CD4-positive, alpha-beta T cell treated with Interleukin-12 subunit alpha and Interleukin-12 subunit beta, for 1 hour (primary cell): Measurements from ENCODE around the gene MORN3.
"Not testable (repeated sequence)": the region's sequence is repeated elsewhere in the genome, so short reads cannot be mapped to it uniquely, and the experiment has no call there.

Experiments used
- DNase-seq: peaks from one replicate; pipeline ENCODE4 v3.0.0-alpha.2; 2020

The MORN3 gene

DNA sequence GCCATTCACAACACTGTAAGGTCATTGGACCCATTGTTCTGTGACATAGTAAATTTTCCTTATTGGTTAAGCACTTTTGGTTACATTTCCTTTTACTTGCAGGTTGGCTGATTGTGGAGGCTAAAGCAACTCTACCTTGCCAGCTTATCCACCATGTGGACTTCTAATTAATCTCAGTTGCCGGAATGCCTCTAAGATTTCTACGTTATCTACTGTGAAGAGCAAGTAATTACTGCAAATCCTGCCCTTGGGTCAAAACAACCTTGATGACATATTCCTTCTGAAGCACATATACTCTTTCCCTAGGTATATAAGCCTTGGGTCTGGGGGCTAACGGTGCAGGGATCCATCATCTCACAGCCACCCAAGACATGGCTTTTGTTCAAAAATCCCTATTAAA, 19.5 kb upstream of the MORN3 start:
- DNase-seq = no peak

DNA sequence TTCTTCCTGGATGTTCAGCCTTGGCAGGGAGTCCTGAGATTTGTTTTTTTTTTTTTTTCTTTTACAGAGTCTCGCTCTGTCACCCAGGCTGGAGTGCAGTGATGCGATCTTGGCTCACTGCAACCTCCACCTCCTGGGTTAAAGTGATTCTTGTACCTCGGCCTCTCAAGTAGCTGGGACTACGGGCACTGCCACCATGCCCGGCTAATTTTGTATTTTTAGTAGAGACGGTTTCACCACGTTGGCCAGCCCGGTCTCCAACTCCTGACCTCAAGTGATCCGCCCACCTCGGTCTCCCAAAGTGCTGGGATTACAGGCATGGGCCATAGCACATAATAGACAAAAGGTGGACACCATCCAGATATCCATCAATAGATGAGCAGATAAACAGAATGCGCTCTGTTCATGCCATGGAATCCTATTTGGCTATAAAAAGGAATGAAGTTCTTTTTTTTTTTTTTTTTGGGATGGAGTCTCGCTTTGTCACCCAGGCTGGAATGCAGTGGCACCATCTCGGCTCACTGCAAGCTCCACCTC, 10.3 kb upstream of the MORN3 start:
- not testable (repeated sequence) for DNase-seq

DNA sequence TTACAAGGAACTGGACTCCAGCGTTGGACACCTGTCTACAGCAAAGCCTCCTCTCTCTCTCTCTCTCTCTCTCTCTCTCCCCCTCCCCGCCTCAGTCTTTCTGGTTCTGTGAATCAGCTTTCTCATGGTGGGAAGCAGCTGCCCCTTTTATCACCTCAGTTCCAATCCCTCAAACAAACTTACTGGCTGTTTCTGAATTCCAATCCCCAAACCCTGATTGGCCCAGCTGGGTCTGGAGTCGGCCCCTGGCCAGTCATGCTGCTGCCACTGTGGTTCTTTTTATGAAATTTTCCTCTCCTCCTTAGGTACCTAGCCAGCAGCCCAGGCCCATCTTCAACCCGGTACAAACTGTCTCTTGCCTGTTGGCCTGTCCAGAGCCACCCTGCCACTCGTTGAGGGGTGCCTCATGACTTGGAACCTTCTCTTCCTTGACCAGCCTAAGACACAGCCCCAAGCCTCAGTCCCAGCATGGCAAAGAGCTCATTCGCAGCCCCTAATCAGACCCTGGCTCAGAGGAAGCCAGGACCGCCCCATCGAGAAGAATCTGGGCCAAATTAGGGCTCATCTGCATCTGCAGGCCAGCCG, 9.4 kb upstream of the MORN3 start:
- DNase-seq = no peak

DNA sequence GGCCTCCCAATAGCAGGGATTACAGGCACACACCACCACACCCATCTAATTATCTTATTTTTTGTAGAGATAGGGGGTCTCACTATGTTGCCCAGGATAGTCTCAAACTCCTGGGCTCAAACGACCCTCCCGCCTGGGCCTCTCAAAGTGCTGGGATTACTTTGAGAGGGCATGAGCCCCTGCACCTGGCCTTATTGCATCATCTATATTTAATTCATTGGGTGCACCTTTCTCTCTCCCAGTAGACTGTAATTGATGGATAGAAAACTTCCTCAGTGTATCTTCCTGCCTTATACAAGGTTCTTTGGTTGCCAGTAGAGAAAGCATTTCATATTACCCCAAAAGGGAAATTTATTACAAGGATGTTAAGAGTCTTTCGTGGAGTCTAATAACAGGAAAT, 8.9 kb upstream of the MORN3 start:
- no peak for DNase-seq

DNA sequence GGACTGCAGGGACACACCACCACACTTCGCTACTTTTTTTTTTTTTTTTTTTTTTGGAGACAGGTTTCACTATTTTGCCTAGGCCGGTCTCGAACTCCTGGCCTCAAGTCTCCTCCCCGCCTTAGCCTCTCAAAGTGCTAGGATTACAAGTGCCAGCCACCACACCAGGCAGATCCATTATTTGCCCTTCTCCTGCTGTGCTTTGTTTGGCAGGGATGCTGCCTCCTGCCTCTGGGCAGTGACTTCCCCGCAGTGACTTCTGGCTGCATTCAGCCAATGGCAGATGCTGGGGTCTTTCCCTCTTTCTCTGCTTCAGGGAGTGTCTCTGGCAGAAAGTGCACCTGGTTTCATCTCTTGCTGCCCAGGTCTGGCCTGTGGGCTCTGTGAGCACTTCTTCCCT, 6.7 kb upstream of the MORN3 start:
- no peak for DNase-seq

DNA sequence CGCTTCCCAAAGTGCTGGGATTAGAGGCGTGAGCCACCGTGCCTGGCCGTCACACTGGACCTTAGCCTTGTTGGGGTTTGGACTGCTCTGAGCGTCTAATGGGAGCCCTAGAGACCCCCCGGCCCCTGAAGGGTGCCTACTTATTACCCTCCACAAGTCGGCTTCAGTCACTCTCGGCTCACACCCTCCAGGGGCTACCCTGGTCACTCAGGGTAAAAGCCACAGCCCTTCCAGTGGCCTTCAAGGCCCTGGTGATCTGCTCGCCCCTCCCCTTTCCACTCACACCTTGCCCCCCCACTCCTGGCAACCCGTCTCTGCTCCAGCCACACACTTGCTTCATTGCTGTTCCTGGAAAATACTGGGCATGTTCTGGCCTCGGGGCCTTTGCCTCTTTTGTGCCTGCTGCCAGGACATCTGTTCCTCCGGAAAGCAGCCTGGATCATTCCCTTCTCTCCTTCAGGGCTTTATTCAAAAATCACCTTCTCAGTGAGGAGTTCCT, 3.6 kb upstream of the MORN3 start:
- peak; percentile 37 for DNase-seq

DNA sequence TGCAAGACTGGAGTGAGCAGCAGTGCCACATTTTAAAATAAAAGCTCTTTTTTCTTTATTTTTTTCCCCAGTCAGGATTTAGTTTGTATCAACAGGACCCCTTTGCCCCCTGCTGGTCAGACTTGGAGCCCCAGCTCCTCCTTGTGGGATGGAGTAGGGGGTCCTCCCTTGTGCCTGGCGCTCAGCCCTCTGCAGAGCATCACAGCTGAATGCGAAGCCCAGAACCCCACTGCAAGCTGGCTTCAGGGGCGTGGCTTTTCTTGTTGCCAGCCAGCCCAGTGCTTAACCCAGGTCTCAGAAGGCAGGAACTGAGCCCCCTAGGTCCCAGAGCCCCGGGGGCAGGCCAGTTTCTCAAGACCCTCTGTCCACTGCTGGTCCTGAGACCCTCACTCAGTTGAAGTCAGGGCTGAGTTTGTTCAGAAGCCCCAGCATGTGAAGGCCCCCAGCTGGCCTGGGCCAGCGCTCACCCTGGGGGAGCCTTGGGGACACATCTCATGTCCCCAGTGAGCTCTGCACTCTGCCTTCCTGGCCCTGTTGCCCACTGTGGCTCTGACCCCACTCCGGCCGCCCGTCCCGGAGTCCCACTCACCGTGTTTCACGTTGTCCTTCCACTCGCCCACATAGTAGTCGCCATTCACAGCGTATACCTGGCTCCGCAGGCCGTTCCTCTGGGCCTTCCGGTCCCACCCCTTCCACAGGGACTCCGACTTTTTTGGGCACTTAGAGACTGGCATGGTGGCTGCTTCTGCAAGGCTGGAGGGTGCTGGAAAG, 519 bp downstream of the MORN3 start:
- peak; percentile 67 for DNase-seq

DNA sequence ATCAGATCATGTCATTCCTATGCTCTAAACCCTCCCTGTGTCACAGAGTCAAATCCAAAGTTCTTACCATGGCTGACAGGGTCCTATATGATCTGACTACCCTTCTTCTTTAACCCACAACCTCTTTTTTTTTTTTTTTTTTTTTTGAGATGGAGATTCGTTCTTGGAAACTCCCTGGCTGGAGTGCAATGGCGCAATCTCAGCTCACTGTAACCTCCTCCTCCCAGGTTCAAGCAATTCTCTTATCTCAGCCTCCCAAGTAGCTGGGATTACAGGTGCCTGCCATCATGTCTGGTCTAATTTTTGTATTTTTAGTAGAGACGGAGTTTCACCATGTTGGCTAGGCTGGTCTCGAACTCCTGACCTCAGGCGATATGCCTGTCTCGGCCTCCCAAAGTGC, 2.6 kb downstream of the MORN3 start:
- not testable (repeated sequence) for DNase-seq

DNA sequence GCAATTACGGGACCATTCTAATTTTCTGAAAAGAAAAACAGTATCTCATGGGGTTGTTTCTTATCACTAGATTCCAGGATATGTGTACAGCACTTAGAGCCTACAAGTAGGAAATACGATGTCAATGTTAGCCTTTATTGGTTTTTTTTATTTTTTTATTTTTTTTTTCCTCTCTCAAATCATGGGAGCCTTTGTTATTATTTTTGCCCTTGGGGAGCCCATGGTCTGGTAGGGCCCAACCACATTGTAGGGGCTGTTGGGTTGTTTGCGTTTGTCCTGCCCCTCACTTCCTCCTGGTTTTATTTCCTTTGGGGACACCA, 5.9 kb downstream of the MORN3 start:
- no peak for DNase-seq

DNA sequence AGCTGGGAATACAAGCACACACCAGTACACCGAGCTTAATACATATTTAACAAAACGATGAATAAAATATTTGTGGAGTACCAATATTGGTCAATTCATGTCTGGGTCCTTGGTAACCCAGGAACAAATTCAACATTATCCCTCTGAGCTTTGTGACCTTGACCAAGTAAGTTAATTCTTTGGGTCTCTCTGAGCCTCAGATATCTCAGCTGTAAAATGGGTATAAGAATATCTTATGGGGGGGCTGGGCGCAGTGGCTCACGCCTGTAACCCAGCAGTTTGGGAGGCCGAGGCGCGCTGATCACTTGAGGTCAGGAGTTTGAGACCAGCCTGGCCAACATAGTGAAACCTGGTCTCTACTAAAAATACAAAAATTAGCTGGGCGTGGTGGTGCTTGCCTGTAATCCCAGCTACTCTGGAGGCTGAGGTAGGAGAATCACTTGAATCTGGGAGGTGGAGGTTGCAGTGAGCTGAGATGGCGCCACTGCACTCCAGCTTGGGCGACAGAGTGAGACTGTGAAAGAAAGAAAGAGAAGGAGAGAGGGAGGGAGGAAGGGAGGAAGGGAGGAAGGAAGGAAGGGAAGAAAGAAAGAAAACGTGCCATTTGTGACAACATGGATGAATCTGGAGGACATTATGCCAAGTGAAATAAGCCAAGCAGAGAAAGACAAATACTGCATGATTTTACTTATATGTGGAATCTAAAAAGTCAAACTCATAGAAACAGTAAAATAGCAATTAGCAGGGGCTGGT, 7.9 kb downstream of the MORN3 start:
- DNase-seq = not testable (repeated sequence)

DNA sequence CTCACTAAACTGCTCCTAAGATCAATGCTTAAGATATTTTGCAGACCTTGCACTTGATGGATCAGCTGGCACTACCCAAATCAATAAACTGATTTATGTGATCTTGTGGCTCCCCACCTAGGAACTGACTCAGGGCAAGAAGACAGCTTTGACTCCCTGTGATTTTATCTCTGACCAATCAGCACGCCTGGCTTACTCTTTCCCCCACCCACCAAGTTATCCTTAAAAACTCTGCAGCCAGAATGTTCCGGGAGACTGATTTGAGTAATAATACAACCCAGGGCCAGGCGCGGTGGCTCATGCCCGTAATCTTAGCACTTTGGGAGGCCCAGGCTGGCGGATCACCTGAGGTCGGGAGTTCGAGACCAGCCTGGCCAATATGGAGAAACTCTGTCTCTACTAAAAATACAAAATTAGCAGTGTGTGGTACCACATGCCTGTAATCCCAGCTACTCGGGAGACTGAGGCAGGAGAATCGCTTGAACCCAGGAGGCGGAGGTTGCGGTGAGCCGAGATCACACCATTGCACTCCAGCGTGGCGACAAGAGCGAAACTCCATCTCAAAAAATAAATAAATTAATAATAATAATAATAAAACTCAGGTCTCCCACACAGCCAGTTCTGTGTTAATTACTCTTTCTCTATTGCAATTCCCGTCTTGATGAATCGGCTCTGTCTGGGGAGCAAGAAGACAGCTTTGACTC, 12.0 kb downstream of the MORN3 start:
- no peak for DNase-seq

DNA sequence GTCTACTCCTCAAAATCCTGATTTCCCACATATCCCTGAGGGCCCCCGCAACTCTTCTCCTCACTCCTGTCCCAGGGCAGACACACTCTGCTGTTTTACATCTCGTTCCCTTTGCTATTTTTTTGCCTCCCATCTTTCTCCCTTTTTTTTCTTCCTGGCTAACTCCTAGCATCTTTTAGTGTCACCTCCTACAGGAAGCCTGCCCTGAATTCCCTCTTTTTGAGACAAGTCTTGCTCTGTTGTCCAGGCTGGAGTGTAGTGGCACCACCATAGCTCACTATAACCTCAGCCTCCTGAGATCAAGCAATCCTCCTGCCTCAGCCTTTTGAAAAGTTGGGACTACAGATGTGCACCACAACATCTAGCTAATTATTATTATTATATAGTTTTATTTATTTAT, 13.3 kb downstream of the MORN3 start:
- DNase-seq = no peak

DNA sequence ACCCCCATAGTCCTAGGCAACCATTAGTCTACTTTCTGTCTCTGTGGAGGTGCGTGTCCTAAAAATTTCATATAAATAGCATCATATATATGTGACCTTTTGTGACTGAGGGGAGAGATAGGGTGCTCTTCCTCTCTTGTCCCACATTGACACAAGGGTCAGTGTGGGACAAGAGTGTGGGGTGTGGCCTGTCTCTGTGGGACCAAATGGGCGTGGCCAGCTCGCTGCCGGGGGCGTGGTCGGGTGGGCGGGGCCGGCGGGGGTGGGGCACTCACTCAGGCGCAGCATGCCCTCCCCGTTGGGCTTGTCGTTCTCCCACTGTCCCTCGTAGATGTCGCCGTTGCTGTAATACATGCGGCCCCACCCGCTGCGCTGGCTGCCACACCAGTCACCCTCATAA, 15.5 kb downstream of the MORN3 start:
- DNase-seq = no peak

DNA sequence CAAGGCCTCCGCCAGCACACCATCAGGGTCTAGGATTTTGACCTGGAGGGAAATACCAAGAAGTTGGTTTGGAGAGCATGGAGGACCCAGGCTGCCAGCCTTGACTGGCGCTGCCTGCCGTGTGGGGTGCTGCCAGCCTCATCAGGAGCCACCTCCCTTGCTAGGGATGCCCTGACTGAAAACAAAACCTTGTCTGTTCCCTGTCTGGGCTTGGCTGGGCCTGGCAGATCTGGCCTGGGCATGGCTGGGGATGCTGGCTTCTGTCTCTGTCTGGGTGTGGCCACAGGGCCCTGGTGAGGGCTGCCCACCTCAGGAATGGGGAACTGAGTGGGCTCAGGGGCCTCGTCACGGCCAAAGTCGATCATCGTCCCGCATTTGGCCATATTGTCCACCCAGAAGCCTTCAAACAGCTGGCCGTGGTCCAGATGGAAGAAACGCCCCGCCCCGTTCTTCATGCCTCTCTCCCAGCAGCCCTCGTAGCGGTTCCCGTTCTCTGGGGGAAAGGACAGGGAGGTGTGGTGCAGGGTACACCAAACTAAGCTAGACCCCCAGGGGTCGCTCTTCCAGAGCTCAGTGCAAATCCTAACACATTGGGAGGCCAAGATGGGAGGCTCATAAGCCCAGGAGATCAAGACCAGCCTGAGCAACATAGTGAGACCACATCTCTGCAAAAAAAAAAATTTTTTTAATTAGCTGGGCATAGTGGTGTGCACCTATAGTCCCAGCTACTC, 16.5 kb downstream of the MORN3 start:
- no peak for DNase-seq

DNA sequence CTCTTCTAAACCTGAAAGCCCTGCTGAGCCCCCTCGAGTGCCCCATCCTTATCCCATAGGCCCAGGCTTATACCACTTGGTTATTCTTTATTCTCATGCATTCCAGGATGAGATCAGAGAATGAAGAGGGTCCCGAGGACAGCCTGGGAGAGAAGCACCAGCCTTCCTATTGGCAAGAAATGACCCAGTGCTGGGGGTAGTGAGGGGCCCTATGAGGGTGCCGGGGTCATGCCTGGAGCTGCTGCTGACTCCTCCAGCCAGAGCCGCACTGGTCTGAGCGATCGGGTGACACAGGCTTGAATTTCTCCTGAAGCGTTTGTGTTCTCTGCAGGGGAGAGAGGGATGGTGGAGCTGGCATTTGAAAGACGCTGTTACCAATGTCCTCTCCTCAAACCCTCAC, 18.1 kb downstream of the MORN3 start:
- DNase-seq = no peak

DNA sequence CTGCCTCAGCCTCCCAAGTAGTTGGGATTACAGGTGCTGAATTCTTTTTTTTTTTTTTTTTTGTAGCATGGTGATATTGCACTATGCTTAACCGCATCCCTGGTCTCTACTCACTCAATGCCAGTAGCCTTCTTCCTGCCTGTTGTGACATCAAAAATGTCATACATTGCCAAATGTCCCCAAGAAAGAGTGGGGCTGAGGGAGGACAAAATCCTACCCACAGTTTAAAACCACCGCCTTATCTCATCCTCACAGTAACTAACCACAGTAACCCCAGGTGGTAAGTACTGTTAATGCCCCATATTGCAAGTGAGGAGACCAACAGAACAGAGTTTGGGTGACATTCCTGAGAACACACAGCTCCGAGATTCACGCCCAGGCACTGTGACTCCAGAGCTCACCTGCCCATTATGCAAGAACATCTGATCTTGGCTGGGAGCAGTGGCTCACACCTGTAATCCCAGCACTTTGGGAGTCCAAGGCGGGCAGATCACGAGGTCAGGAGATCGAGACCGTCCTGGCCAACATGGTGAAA, 19.6 kb downstream of the MORN3 start:
- DNase-seq = peak; percentile 57

DNA sequence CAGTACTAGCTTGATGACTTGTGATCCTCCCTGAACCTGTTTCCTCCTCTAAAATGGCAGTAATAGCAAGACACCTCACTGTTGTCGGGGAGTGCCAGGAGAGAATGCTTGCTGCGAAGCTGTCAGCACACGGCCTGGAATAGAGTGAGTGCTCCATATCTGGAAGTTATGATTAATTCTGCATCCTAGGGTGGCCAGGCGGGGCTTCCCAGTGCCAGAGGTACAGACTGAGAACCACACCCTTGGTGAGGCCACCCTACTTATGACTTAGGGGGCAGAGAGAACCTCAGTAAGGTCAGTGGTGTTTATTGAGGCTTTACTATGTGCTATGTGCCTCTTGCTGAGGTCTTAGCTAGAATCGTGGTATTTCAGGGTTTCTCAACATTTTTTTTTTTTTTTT, 20.1 kb downstream of the MORN3 start:
- DNase-seq = no peak

DNA sequence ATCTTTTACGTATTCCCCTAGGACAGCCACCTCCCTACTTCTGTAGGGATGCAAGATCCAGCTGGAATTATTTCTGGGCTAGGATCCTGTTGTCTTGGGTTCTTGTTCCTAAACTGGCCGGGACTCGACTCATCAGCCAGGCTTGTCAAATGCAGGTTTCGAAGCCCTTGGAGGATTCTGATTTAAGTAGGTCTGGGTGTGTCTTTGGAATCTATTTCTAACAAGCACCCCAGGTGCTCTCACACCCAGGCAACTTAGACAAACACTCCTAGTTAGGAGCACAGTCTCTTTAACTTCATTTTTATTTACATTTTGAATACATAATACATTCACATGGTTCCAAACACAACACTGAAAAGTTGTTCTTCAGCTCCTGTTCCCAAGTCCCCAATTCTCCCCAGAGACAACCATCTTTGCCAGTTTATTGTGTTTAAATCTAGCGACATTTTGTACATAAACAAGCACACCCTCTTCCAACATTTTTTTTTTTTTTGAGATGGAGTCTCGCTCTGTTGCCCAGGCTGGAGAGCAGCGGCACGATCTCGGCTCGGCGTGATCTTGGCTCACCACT, 20.9 kb downstream of the MORN3 start:
- DNase-seq = no peak

DNA sequence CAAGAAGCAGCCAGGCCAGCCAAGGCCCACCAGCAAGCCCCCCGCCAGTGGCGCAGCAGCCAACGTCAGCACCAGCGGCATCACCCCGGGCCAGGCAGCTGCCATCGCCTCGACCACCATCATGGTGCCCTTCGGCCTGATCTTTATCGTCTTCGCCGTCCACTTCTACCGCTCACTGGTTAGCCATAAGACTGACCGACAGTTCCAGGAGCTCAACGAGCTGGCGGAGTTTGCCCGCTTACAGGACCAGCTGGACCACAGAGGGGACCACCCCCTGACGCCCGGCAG, 28.2 kb downstream of the MORN3 start:
- no peak for DNase-seq

DNA sequence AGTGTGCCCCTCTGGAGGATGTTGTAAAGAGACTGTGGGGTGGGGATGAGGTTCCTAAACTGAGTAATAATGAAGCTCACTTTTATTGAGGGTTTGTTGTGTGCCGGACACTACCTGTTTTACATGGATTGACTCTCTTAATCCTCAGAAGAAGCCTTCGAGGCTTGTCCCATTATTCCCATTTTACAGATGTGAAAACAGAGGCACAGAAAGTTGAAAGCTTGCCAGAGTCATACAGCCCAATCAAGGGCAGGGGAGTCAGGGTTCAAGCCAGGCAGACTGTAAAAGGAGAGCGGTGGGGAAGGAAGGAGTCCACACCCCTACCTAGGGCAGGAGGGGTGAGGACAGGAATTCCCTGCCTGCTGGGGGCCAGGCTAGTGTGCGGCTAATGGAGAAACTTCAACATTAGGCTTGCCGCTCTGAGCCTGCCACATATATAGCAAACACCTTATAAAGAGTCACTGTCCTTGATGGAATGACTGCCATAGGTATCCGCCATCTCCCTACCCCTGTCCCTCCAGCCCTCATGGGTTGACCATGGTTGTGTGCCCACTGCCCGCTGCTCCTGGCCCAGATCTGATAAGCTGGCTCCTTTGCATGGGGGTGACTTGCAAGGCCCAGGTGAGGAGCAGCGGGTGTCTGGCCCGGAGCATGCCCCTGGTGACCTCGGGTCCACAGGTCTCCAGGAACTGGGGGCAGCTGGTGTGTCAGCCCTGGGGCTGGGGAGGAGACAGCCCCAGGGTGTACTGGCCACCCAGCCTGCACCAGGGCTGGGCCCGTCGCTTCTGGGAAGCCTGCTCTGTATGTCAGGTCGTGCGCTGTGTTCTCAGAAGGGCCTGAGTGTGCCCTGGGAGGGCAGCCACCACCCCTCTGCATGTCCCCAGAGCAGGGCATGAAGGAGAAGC, 30.9 kb downstream of the MORN3 start:
- DNase-seq = no peak
